T-helper 9 cell (primary cell): ENCODE measurements around the gene NDUFAF3.

ENCODE experiments used
- DNase-seq: peaks from one replicate; pipeline ENCODE4 v3.0.0-alpha.2; 2020

NDUFAF3 gene

DNA sequence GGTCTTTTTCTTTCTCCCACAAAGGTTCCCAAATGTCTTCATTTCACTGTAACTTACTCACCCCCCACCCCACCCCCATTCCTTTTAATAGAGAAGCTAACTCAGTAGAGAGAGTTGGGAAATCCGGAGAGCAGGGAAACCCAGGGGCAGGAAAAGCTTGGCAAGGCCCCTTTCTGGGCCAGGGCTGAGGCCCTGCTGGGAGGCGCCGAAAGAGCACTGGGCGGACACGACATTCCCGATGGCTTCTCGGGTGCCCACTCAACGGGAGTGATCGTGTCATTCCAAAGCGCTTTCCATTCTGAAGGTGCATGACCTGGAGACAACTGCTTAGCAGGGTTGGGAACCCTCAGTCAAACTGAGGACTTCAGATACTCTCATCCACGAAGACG lies 2.0 kb upstream of the NDUFAF3 start:
- DNase-seq, result no peak

DNA sequence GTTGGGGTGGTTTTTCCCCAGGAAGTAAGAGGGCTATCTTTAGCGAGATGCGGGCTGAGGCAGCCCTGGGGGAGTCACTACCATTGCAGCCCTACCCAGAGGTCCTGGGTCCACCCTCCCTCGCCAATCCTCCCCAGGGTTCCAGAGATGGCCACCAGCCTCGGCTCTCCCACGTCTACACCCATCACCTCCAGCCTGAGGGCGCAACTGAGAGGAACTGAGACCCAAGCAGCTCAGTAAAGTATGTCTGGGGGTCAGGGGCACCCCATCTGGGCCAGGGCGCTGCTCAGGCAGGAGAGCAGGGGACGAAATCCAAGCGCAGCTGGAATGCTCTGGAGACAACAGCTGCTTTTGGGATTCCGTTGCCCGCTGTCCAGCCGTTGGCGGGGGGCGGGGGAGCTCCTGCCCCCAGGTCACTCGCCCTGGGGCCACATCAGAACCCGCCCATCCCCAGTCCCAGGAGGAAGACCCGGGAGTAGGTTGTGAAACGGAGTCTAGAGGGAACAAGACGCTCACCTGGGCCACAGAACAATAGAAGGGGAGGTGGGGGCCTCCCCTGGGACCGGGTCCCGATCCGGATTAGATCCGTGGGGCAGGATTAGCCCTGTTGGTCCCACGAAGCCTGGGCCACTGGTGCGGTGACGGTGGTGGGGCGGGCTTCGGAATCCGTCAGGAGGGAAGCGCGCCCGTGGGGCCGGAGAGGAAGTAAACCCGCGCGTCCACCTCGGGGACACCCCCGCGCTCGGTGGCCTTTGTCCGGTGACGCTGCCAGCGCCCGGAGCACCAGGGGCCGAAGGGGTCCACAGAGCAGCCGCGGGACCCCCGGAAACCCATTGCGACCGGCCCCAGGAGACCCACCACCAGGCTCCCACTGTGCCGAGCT lies 1.4 kb upstream of the NDUFAF3 start:
- peak; percentile 16 for DNase-seq

- DNase-seq, result peak; percentile 99
Measured at GRCh38 chr3:49021213-49021812, 608 bp upstream of the NDUFAF3 start.

DNA sequence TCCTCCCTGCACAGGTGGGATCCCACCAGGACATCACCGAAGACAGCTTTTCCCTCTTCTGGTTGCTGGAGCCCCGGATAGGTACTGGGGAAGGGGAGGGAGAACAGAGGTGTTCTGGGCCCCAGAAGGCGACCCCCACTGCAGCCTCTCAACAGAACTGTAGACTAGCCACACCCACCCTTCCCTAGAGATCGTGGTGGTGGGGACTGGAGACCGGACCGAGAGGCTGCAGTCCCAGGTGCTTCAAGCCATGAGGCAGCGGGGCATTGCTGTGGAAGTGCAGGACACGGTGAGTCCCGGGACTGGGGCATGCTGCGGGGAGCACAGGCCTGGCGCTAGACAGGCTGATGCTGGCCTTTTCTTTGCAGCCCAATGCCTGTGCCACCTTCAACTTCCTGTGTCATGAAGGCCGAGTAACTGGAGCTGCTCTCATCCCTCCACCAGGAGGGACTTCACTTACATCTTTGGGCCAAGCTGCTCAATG lies 809 bp downstream of the NDUFAF3 start:
- DNase-seq, result no peak

- DNase-seq, result no peak
Measured at GRCh38 chr3:49023775-49024174, 1.9 kb downstream of the NDUFAF3 start.

DNA sequence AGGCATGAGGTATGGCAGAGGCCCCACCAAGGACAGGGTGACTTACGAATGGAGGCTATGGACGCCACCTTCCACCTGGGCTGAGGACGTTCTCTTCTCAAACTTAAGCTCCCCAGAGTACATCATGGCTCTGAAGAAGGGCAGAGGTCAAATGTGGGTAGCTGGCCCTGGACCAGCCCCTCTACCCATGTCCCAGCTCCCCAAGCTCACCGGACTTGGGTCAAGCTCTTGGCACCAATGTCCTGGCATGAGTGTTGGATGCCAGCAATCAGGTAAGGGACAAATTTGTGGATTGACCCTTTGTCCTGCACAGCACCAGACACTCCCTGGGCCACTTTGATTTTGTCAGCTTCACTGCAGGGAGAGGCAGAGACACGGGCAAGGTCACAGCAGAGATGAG lies 2.5 kb downstream of the NDUFAF3 start:
- DNase-seq, result no peak

GRCh38 chr3:49025005-49025792 lies 3.3 kb downstream of the NDUFAF3 start:
- no peak for DNase-seq

DNA sequence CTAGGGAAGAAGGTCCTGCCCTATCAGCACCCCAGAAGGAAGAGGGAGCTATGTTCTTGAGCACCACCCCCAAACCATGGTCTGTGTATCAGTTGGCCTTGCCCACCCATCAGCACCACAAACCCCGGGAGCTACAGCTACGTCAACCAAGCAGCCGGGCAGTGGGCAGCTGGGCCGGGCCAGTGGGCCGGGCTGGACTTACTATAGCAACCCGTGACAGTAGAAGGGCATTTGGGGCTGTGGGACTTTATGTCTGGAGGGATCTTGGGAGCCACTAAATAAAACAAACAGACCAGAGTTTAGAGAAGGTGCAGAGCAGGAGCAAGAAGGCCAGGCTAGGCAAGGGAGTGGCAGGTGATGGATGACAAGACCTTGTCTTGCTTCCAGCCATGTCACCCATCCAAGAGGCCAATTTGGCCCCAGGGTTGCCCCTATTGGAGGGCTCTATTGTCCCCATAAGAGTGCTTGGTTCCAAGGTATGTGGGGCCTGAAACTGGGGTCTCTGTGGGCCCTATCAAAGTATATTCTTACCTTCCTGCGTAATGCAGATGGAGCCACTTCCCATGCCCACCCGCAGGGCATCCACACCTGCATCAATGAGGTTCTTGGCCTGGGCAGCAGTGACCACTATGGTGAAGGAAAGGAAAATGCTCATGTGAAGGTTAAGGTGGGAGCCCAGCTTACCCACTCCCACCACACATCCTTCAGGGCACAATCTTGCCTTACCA lies 4.0 kb downstream of the NDUFAF3 start:
- DNase-seq, result no peak

DNA sequence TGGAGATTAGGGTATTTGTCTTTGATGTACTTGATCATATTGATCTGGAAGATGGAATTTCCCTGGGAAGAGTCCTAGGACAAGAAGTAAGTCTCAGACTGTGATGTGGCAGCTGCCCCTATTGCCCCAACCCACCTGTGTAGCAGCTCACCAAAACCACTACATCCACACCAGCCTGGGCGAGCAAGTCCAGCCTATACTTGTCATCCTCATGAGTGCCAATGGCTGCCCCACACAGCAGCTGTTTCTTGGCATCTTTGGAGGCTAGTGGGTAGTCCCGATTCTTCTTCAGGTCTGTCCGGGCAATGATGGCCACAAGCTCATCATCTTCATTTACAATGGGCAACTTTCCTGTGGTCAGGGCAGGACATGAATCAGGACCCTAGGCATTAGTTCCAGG lies 4.6 kb downstream of the NDUFAF3 start:
- no peak for DNase-seq

DNA sequence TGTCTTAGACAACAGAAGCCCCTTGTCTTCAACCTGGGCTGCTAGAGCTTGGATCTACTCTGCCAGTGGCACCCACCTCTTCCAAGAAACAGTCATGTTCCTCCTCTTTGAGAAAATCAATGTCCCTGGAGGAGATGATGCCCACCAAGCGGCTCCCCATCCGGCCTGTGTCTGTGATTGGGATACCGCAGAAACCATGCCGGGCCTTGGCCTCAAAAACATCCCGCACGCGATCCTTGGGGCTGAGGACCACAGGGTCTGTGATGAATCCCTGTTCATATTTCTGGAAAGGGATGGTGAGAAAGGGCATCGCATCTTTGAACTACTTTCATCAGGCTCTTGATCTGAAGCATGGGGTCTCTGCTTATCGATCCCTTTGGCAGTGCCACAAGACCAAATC lies 5.7 kb downstream of the NDUFAF3 start:
- DNase-seq, result no peak

DNA sequence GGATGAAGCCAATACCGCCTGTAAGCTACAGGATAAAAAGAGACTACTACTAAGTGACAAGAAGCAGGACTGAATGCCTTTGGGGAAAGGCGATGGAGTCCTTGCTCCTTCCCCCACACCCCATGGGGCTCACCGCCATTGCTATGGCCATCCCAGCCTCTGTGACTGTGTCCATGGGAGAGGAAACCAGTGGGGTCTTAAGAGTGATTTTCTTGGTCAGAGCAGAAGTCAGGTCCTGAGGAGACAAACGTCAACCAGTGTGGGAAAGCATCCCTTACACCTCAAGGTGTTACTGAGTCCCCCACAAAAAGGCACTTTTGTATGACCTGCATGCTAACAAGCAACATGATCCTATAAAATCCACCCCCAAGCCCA lies 6.4 kb downstream of the NDUFAF3 start:
- no peak for DNase-seq

DNA sequence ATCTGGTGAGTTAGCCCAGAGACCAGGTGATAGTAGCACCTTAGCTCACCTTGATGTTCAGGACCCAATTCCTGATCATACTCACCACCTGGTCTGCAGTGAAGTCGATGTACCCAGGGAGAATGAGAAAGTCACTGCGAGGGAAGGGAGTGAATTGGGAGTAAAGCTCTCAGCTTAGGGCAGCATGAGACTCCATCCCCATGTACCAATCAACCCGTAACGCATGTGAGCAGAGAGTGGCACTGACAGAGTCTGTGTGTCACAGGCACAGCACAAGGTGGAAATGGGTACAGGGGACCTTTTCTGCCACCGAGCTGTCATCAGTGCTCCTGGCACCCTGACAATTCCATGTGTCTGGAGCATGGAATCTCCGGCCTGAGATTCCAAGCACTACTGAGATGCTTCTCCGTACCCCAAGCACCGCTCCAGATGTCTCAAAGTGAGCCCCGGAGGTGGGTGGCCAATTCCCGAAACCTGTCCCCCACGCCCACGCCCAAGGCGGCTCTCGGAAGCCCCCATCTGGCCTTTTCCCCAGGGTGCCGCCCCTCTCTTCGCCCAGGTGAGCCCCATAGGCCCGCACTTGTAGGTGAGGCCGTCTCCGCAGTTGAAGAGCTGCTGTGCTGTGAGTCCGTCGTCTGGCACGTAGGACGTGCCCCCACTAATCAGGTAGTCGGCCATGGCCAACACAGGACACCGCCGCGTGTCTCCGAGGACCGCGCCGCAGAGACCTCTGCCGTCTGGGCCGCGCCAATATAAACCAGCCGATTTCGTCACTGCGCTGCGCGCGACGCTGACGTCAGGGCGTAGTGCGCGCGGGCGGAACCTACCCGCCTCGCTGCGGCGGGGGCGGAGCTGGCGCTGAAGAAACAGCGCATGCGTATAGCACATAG lies 7.0 kb downstream of the NDUFAF3 start, which contains the start of gene IMPDH2:
IMPDH2 (minus strand) TSS at position 726 of the 890 bp plus-strand sequence; CDS start at position 678, 48 bp downstream.
- DNase-seq, result peak; percentile 89

- DNase-seq, result no peak
Measured at GRCh38 chr3:49029563-49029884, 7.6 kb downstream of the NDUFAF3 start.

- DNase-seq, result no peak
Measured at GRCh38 chr3:49030321-49030720, 8.4 kb downstream of the NDUFAF3 start.

- no peak for DNase-seq
Measured at GRCh38 chr3:49032646-49033304, 10.9 kb downstream of the NDUFAF3 start.

- no peak for DNase-seq
Measured at GRCh38 chr3:49034650-49035049, 12.7 kb downstream of the NDUFAF3 start.

- no peak for DNase-seq
Measured at GRCh38 chr3:49035281-49035680, 13.4 kb downstream of the NDUFAF3 start.

GRCh38 chr3:49053543-49053942 lies 31.6 kb downstream of the NDUFAF3 start:
- no peak for DNase-seq

DNA sequence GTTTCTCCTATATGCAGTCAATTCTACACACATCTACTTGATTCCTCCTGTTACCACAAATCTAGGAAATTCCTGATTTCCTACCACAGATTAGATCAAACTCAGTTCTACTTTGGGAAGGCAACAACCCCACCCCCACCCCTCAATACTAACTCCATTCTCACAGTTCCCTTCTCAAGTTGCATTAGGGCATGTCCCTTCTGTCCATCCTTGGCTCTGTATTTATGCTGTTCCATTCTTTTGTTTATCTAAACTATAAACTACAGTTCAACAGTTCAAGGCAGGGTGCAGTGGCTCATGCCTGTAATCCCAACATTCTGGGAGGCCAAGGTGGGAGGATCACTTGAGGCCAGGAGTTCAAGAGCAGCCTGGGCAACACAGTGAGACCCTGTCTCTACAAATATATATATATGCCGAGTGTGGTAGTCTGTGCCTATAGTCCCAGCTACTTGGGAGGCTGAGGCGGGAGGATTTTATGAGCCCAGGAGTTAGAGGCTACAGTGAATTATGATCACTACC lies 32.5 kb downstream of the NDUFAF3 start:
- no peak for DNase-seq

GRCh38 chr3:49057268-49057667 lies 35.3 kb downstream of the NDUFAF3 start:
- no peak for DNase-seq

DNA sequence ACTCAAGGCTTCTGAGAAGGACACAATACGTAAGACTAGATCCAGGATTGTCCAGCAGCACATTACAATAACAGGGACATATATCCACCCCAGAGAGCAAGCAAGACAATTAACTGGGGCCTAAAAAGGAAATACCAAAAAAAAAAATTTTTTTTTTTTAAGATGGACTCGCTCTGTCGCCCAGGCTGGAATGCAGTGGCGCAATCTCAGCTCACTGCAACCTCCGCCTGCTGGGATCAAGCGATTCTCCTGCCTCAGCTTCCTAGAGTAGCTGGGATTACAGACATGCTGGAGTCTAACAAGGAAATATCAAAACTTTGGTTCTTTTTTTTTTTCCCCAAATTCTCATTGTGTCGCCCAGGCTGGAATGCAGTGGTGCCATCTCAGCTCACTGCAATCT lies 36.1 kb downstream of the NDUFAF3 start:
- DNase-seq, result no peak
